HepG2 (cell line): Measurements from ENCODE around the gene GGTA1. TPM values are rescaled to one million over a fixed set of nuclear protein-coding genes. Genes with fewer than 3 reads are reported as not detected.
"Not testable (repeated sequence)": the region's sequence is repeated elsewhere in the genome, so short reads cannot be mapped to it uniquely, and the experiment has no call there.

ENCODE experiments used
- ATAC-seq: fragments of 200-7000 bp; cut with Tn5 transposase; 3 replicates; pipeline ENCODE4 v1.9.1; 2020; ENCODE audit warnings: mild to moderate bottlenecking, moderate library complexity
- BruUV-seq: library from RNA; stranded (reverse); fragments of 400-500 nt; replicated peaks from 2 replicates; lab custom pipeline; 2021; lab: Mats Ljungman, UMichigan
- CTCF ChIA-PET: fragments of 300-600 bp; formaldehyde crosslinking; extraction: SDS; loops from one replicate; lab custom pipeline; 2021; ENCODE audit warnings: low total read pairs, inconsistent platforms, low intra/inter-chr PET ratio; lab: Yijun Ruan, JAX
- POLR2A ChIA-PET: fragments of 350-600 bp; sonication (Branson Sonifier 250); formaldehyde crosslinking; loops from one replicate; lab custom pipeline; 2020; ENCODE audit warnings: antibody characterized with exemption, inconsistent platforms; lab: Yijun Ruan, JAX
- DNase-seq: peaks from one replicate; pipeline ENCODE4 v3.0.0-alpha.2; 2015; ENCODE audit warnings: low spot score
- FAIRE-seq: peaks from 3 replicates; lab custom pipeline; 2011; peaks lifted over from hg19 to GRCh38; lab: Jason Lieb, UNC
- H2AFZ ChIP-seq: one replicate; pipeline ENCODE4 v1.6.1; 2011; ENCODE audit warnings: low read length, inconsistent platforms
- H3K27ac ChIP-seq: fragments of 300-600 bp; 3 replicates; pipeline ENCODE4 v1.8.0; 2011; ENCODE audit warnings: mixed run types, mild to moderate bottlenecking, mixed read lengths, low read length, inconsistent platforms; ENCODE audit not compliant: insufficient read depth; ENCODE audit errors: extremely low read length
- H3K27me3 ChIP-seq, 2 experiments: fragments of 200-600 bp in 1 of 2; 2 replicates in 1 of 2; 3 replicates in 1 of 2; pipeline versions ENCODE4 v1.6.0 to v1.8.0; 2011; ENCODE audit warnings: low read length in 2 of 2, mild to moderate bottlenecking in 2 of 2, moderate library complexity in 2 of 2, inconsistent platforms in 1 of 2; ENCODE audit not compliant: insufficient read depth in 2 of 2, control insufficient read depth in 1 of 2
- H3K36me3 ChIP-seq, 2 experiments: fragments of 200-600 bp in 1 of 2; replicated peaks in 1 of 2; 2 replicates in 1 of 2; 3 replicates in 1 of 2; pipeline versions ENCODE4 v1.5.1 to v1.8.0; 2011; ENCODE audit warnings: low read length in 2 of 2, inconsistent platforms in 1 of 2; ENCODE audit not compliant: insufficient read depth in 2 of 2, control insufficient read depth in 1 of 2
- H3K4me1 ChIP-seq: 2 replicates; pipeline ENCODE4 v1.5.1; 2012; ENCODE audit warnings: low read length, inconsistent platforms; ENCODE audit not compliant: insufficient read depth
- H3K4me2 ChIP-seq: 2 replicates; pipeline ENCODE4 v1.6.0; 2011; ENCODE audit warnings: low read depth, low read length, inconsistent platforms
- H3K4me3 ChIP-seq, 3 experiments: fragments of 200-600 bp in 1 of 3; sonication (generic), shearing (Covaris generic) in 1 of 3; replicated peaks in 1 of 3; 2 replicates each; pipeline ENCODE4 v1.5.1; 2011 to 2016; ENCODE audit warnings: low read length in 3 of 3, inconsistent platforms in 2 of 3, low read depth in 2 of 3, mild to moderate bottlenecking in 2 of 3, control low read depth in 1 of 3, mixed read lengths in 1 of 3; ENCODE audit not compliant: insufficient read depth in 1 of 3
- H3K79me2 ChIP-seq: one replicate; pipeline ENCODE4 v1.6.1; 2011; ENCODE audit warnings: low read length, inconsistent platforms; ENCODE audit not compliant: insufficient read depth
- H3K9ac ChIP-seq: 2 replicates; pipeline ENCODE4 v1.6.0; 2011; ENCODE audit warnings: mild to moderate bottlenecking, low read depth, low read length, inconsistent platforms; ENCODE audit not compliant: insufficient read depth
- H3K9me3 ChIP-seq: 2 replicates; pipeline ENCODE4 v1.5.1; 2012; ENCODE audit warnings: mild to moderate bottlenecking, low read length
- H4K20me1 ChIP-seq: 2 replicates; pipeline ENCODE4 v1.6.0; 2011; ENCODE audit warnings: inconsistent platforms, mild to moderate bottlenecking, low read length, moderate library complexity; ENCODE audit not compliant: insufficient read depth
- CEBPB ChIP-seq: IDR thresholded peaks from 2 replicates; pipeline ENCODE4 v1.6.1; 2011; ENCODE audit warnings: low read depth, low read length, improper control_type of control experiment, borderline replicate concordance
- ELF1 ChIP-seq: sonication (generic); formaldehyde crosslinking; IDR thresholded peaks from 2 replicates; pipeline ENCODE4 v1.4.0; 2020; ENCODE audit warnings: missing genetic modification reagents
- WGBS: methylation state at CpG from one replicate; pipeline ENCODE4 v1.1.6; 2017; ENCODE audit warnings: low lambda C conversion rate; 5-methylcytosine and 5-hydroxymethylcytosine counted together
- in situ Hi-C: cut with HindIII; loops from 2 replicates; pipeline ENCODE4 v1.10.0; 2017; ENCODE audit warnings: low pct_unique_long_range_greater_than_20kb; ENCODE audit not compliant: extremely low pct_ligation_motif_present
- intact Hi-C: fragments of 100-400 bp; cut with micrococcal nuclease; formaldehyde crosslinking; loops from one replicate; pipeline ENCODE4 v1.10.0; 2022; ENCODE audit not compliant: unreplicated experiment
- polyA plus RNA-seq, 8 experiments: library from polyadenylated mRNA; depleted of rRNA in 3 of 8; stranded (reverse) in 7 of 8; unstranded in 1 of 8; fragments of >200 nt; fragmentation: Illumina TruSeq in 4 of 8; extraction: Trizol in 4 of 8; gene quantifications; 2 replicates each; pipeline versions ENCODE4 v1.2.1 to v1.2.3, GENCODE V29; 2011 to 2016; ENCODE audit warnings: low read depth in 4 of 8, missing spikeins in 1 of 8, mixed read lengths in 1 of 8; ENCODE audit not compliant: insufficient read depth in 1 of 8
- total RNA-seq, 5 experiments: library from RNA; depleted of rRNA; stranded (reverse); fragments of >200 nt; fragmentation: Illumina TruSeq; extraction: Trizol; gene quantifications; 2 replicates each; pipeline ENCODE4 v1.2.3, GENCODE V29; 2016; ENCODE audit warnings: low read depth in 1 of 5

GGTA1 gene
- total and polyA plus RNA-seq, 2 of the 13 experiments (the other 11 are each of a cell fraction or from before 2014, with no cell fraction given), result not detected

DNA sequence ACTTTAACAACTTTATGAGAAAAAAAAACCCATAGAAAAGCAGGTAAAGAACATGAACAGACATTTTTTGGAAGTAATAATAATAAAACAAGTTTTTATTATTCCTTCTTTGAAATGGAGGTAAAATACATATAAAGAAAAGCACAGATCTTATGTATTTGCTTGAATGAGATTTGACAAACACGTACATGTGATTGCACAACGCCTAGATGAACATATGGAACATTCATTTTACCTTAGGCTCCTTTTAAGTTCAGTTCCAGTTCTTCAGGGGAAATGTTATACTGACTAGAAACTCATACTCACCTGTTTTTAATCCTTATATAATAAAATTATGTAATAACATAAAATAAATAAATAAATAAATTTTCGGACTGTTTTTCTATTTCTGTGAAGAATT lies 61.8 kb downstream of the GGTA1 start:
- Histone ChIP-seq H3K9me3 (no peaks in the 10 kb centered on the region), H3K4me1 (peaks cover 20% of the 10 kb centered on the region), H3K4me2 (no peak overlapping the region), H3K4me3 (no peak overlapping the region), H4K20me1 (no peaks in the 10 kb centered on the region), H3K36me3 (no peaks in the 10 kb centered on the region), H3K79me2 (no peaks in the 10 kb centered on the region), H3K9ac (no peak overlapping the region), H3K27me3 (peaks cover 0 to 1% of the 10 kb centered on the region in 2 experiments; a peak in 3 of 5 replicates), H3K27ac (no peak overlapping the region), H2AFZ (no peak overlapping the region)
- CTCF ChIA-PET, result interaction anchor here (1.8 kb wide), 1 partner anchor 118 kb away, joined by 6 read pairs; no protein-coding TSS in a partner anchor
- in situ Hi-C loops, result no loop called here
- no peak for ATAC-seq
- BruUV-seq, result no TSS peak
- intact Hi-C loops, result no loop called here
- no peak for FAIRE-seq
- DNase-seq, result no peak
- WGBS, result 41% methylated on average over 3 of the region's 3 CpGs
- no peak for TF ChIP-seq ELF1 (CRISPR knock-in tag)
- peak; percentile 53; the same call in 1 of the 2 replicates for TF ChIP-seq CEBPB
- POLR2A ChIA-PET, result no interaction called here

DNA sequence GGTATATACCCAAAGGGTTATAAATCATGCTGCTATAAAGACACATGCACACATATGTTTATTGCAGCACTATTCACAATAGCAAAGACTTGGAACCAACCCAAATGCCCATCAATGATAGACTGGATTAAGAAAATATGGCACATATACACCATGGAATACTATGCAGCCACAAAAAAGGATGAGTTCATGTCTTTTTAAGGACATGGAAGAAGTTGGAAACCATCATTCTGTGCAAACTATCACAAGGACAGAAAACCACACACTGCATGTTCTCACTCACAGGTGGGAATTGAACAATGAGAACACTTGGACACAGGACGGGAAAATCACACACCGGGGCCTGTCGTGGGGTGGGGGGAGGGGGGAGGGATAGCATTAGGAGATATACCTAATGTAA lies 62.6 kb downstream of the GGTA1 start:
- BruUV-seq, ATAC-seq, H3K4me2 ChIP-seq, CTCF ChIA-PET, FAIRE-seq, intact Hi-C loops, H4K20me1 ChIP-seq, H3K4me3 ChIP-seq, H3K27me3 ChIP-seq, in situ Hi-C loops, H2AFZ ChIP-seq, H3K36me3 ChIP-seq, H3K79me2 ChIP-seq, H3K9me3 ChIP-seq, H3K9ac ChIP-seq, DNase-seq, POLR2A ChIA-PET, H3K27ac ChIP-seq: not testable (repeated sequence)
- WGBS, result 37% methylated on average over 3 of the region's 3 CpGs
- peaks cover 20% of the 10 kb centered on the region for H3K4me1 ChIP-seq
